ENCODE results near the gene TMEM144. TPM values are rescaled to one million over a fixed set of nuclear protein-coding genes. Genes with fewer than 3 reads are reported as not detected.

Gene TMEM144
- total RNA-seq, 1 experiment from 2014 or later: 6.0 TPM

DNA sequence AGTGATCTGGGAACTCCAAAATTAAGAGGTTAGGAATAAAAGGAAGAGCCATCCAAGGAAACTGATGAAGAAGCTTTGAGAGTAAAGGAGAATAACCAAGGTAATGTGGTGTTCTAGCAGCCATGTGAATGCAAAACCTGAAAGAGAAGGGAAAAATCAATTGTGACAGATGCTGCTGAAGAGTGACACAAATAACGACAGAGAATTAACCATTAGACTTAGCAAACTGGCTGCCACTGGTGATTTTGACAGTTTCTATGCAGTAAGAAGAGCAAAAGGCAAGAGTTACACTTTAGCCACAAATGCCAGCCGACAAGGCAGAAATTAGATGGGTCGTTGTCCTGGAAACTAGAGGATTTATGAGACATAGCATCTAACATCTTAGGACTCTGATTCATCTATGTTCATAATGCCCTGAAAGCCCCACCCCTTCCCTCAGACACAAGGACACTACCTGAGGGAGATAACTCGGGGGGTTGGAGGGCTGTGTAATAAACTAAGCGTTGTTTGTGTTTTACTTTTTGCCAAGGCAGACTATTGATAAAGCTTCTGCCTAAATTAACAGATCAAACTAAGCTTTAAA lies 13.0 kb upstream of the TMEM144 start:
- CTCF ChIA-PET: no interaction called here
- no peaks in the 10 kb centered on the region for H3K4me1 Mint-ChIP-seq (ENCODE audit: low read depth, unreplicated experiment)
- no peak overlapping the region for H3K4me3 Mint-ChIP-seq (ENCODE audit: low read depth, unreplicated experiment)
- intact Hi-C loops (cut with micrococcal nuclease; ENCODE audit: unreplicated experiment): no loop called here
- no TSS peak for BruUV-seq (replicated peaks)
- no peak overlapping the region for H3K27ac Mint-ChIP-seq (ENCODE audit: unreplicated experiment)
- no peaks in the 10 kb centered on the region for H3K36me3 Mint-ChIP-seq (ENCODE audit: insufficient read depth, unreplicated experiment)
- no peaks in the 10 kb centered on the region for H3K9me3 Mint-ChIP-seq (ENCODE audit: low read depth, unreplicated experiment)
- TF ChIP-seq, protein P1, sequence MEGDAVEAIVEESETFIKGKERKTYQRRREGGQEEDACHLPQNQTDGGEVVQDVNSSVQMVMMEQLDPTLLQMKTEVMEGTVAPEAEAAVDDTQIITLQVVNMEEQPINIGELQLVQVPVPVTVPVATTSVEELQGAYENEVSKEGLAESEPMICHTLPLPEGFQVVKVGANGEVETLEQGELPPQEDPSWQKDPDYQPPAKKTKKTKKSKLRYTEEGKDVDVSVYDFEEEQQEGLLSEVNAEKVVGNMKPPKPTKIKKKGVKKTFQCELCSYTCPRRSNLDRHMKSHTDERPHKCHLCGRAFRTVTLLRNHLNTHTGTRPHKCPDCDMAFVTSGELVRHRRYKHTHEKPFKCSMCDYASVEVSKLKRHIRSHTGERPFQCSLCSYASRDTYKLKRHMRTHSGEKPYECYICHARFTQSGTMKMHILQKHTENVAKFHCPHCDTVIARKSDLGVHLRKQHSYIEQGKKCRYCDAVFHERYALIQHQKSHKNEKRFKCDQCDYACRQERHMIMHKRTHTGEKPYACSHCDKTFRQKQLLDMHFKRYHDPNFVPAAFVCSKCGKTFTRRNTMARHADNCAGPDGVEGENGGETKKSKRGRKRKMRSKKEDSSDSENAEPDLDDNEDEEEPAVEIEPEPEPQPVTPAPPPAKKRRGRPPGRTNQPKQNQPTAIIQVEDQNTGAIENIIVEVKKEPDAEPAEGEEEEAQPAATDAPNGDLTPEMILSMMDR (IDR thresholded peaks at IDR 0.05; ENCODE audit: unreplicated experiment): no peak
- H3K27me3 Mint-ChIP-seq (ENCODE audit: unreplicated experiment): no peaks in the 10 kb centered on the region
- no peak for DNase-seq

DNA sequence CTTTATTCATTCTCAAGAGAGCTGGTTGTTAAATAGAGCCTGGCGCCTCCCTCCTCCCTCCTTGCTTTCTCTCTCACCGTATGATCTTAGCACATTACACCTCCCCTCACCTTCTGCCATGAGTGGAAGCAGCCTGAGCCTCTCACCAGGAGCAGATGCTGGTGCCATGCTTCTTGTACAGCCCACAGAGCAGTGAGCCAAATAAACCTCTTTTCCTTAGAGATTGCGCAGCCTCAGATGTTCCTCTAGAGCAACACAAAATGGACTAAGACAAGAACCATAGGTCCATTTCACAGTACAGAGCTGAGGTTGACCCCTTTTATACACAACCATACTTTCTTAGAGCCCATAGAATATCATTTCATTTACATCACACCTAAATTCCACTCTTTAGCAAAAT lies 10.1 kb upstream of the TMEM144 start:
- Mint-ChIP-seq H3K36me3 (ENCODE audit: insufficient read depth, unreplicated experiment) (no peaks in the 10 kb centered on the region), H3K4me3 (ENCODE audit: low read depth, unreplicated experiment) (no peak overlapping the region), H3K4me1 (ENCODE audit: low read depth, unreplicated experiment) (no peaks in the 10 kb centered on the region), H3K27me3 (ENCODE audit: unreplicated experiment) (no peaks in the 10 kb centered on the region), H3K27ac (ENCODE audit: unreplicated experiment) (no peak overlapping the region), H3K9me3 (ENCODE audit: low read depth, unreplicated experiment) (no peaks in the 10 kb centered on the region)
- no TSS peak for BruUV-seq (replicated peaks)
- CTCF ChIA-PET: no interaction called here
- DNase-seq: no peak
- intact Hi-C loops (cut with micrococcal nuclease; ENCODE audit: unreplicated experiment): no loop called here
- TF ChIP-seq, protein P1 (IDR thresholded peaks at IDR 0.05; ENCODE audit: unreplicated experiment): no peak

DNA sequence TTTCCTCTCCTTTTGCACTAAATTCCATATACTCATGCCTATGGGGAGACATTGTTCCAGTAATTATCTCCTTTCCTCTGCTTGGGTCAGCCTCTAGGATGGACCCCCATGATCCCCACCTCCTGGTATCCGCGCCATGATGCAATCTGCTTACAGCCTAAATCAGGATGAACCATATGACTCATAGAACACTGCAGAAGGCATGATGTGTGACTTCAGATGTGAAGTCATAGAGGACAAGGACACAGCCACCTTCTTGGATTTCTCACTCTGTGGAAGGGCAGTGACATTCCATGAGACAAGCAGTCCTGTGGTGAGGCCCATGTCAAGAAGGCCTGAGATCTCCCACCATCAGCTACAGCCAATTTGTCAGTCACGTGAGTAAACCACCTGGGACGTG lies 9.0 kb upstream of the TMEM144 start:
- no TSS peak for BruUV-seq (replicated peaks)
- no peak for DNase-seq
- H3K4me1 Mint-ChIP-seq (ENCODE audit: low read depth, unreplicated experiment): no peaks in the 10 kb centered on the region
- H3K4me3 Mint-ChIP-seq (ENCODE audit: low read depth, unreplicated experiment): no peak overlapping the region
- H3K27ac Mint-ChIP-seq (ENCODE audit: unreplicated experiment): no peak overlapping the region
- CTCF ChIA-PET: no interaction called here
- intact Hi-C loops (cut with micrococcal nuclease; ENCODE audit: unreplicated experiment): no loop called here
- H3K9me3 Mint-ChIP-seq (ENCODE audit: low read depth, unreplicated experiment): no peaks in the 10 kb centered on the region
- TF ChIP-seq, protein P1 (IDR thresholded peaks at IDR 0.05; ENCODE audit: unreplicated experiment): no peak
- H3K36me3 Mint-ChIP-seq (ENCODE audit: insufficient read depth, unreplicated experiment): no peaks in the 10 kb centered on the region
- H3K27me3 Mint-ChIP-seq (ENCODE audit: unreplicated experiment): no peaks in the 10 kb centered on the region

DNA sequence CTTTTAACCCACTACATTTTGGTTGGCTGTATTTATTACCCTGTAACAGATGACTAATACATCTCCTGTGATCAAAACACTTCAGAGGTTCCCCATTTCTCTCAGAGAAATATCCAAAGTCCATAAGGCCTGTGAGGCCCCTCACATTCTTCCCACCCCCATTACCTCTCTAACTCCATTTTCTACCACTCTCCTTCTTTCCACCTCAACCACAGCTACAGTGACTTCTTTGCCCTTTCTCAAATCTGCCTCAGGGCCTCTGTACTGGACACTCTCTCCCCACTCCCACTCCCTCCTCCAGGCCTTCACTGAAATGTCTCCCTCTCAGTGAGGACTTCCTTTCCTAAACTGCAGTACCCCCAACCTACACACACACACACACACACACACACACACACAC lies 8.4 kb upstream of the TMEM144 start:
- no TSS peak for BruUV-seq (replicated peaks)
- TF ChIP-seq, protein P1 (IDR thresholded peaks at IDR 0.05; ENCODE audit: unreplicated experiment): no peak
- Mint-ChIP-seq H3K27ac (ENCODE audit: unreplicated experiment) (no peak overlapping the region), H3K27me3 (ENCODE audit: unreplicated experiment) (no peaks in the 10 kb centered on the region), H3K4me1 (ENCODE audit: low read depth, unreplicated experiment) (no peaks in the 10 kb centered on the region), H3K9me3 (ENCODE audit: low read depth, unreplicated experiment) (no peaks in the 10 kb centered on the region), H3K36me3 (ENCODE audit: insufficient read depth, unreplicated experiment) (no peaks in the 10 kb centered on the region), H3K4me3 (ENCODE audit: low read depth, unreplicated experiment) (no peak overlapping the region)
- no peak for DNase-seq
- intact Hi-C loops (cut with micrococcal nuclease; ENCODE audit: unreplicated experiment): no loop called here
- CTCF ChIA-PET: no interaction called here
